Measurements from ENCODE around the gene MOK. TPM values are rescaled to one million over a fixed set of nuclear protein-coding genes. Genes with fewer than 3 reads are reported as not detected.
A peak's percentile ranks its signal among the peaks of the same experiment; 100 is the strongest.

Gene MOK
- total RNA-seq, 1 donor from 2014 or later = 3.9 TPM

DNA sequence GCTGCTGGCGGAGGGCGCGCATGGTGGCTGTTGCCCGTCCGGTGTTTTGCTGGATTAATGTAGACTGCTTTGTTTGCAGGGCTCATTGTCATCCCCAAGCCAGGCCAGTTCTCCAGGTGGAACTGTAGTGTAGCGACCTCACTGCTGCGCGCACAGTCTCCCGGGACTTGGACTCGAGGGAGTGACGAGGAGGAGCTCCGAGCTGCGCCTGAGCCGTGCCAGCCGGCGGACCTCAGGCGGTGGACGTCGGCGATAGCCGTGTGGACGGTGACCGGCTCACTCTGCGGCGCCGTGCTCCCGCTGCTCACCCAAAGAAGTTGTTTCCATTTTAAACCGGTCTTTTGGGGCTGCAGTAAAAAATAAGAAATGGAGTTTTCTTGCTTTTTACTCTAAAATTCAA is 82.2 kb downstream of the MOK start:
- DNase-seq = no peak

DNA sequence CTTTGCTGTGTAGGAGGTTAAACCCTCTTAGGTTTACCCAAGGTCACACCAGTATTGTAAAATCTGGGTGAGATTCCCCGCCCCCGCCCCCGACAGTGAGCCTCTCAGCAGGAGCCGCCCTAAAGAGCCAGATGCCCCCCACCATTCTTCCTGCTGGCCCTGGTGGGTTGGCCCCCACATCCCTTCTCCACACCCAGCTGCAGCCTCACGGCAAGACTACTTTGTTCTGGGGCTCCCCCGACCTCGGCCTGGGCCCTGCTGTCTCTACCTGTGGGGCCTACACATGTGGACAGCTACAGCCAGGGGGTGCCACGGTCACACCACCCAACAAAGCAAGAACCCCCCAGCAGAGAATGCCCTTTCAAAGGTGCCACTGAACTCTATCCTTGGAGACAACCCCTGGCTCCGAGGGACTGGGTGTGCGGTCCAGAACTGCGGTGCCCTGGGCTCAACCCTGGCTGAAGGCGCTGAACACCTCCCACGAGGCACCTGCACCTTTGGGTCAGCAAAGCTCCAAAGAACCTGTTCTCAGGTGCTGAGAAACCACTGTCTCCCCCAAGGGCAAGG is 82.9 kb downstream of the MOK start:
- DNase-seq = no peak

DNA sequence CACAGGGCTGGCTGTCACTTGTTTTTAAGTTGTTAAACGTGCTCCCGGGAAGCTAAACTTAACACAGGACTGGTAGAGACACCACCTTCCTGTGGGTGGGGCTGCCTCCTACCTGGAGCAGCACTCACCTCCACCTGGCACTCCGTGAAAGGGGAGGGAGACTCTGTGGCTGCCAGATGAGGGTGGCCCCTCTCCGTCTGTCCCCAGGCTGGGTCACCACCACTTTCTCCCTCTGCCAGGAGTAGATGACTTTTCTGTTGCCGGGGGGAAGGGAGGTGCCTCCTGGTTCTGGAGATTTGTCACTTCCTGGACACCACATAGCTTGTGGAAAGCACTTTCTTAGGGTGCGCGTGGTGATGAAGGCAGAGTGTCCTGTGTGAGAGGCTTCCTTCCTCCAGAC is 83.9 kb downstream of the MOK start:
- DNase-seq = peak; percentile 72

DNA sequence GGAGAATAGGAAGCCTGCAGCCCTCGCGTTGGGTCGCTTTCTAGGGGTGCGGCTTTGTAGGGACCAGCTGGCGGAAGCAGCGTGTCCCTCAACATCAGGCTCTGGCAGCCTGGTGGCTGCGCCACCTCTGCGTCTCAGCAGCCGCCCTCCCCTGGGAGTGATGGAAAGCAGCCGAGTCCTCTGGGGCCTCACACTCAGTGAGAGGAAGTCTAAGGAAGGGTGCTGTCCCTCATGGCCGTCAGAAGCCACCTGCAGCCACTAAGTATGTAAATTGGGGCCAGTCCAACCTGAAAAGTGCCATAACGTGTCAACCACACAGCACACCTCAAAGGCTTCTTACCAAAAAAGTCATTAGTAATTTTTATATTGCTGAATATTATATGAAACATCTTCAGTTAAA is 84.9 kb downstream of the MOK start:
- DNase-seq = no peak

DNA sequence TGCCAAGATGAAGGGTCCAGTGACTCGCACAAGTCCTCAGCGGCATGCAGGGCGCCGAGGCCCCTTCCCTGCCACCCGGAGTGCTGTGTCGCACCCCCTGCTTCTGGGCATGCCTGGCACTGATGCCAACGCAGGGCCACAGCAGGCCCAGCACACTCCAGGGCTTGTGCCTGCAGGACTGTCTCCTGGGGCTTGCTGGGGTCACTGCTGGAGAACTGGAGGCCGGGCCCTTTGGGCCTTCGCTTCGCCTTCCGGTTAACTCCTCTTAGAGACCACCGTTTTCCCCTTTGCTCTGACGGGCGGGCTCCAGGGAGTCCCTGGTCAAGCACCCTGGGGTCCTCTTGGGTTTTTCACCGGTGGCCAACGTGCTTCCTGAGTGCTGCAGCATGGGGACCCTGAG is 85.6 kb downstream of the MOK start:
- DNase-seq = no peak

DNA sequence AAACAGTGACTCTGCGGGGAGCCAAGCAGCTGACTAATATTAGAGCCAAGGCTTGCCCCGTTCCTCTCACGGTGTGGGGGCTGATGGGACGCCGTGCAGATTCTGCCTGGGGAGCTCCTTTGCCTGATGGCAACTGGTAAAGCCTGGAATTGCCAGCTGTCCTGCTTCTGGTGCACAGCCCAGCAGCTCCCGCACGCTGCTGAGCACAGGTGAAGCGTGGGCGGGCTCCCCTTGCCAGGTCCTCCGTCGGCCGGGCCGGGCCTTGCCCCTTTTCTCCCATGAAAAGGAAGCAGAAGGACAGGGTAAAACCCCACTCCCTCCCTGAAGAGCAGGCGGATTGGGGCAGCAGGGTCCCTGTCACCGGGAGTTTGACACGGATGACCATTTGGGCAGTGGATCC is 86.3 kb downstream of the MOK start:
- DNase-seq = no peak

DNA sequence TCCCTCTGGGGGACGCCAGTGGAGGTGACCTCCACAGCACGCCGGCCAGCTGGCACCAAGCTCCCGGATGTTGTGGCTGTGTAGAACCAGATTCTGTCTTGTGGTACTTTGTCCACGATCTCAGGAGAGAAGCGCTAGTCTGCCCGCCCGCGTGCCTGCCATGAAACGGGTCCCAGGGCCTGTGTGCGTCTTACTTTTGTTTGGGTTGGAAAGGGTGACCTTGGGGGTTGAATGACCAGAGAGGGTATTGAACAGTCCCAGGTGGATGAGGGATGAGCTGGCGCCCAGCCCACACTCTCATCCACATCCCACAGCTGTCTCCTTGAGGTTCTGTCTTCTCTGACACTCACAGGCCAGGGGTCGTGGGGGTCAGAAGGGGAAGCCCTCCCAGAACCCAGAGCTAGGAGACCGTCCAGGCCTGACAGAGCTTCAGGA is 87.0 kb downstream of the MOK start:
- DNase-seq = no peak

DNA sequence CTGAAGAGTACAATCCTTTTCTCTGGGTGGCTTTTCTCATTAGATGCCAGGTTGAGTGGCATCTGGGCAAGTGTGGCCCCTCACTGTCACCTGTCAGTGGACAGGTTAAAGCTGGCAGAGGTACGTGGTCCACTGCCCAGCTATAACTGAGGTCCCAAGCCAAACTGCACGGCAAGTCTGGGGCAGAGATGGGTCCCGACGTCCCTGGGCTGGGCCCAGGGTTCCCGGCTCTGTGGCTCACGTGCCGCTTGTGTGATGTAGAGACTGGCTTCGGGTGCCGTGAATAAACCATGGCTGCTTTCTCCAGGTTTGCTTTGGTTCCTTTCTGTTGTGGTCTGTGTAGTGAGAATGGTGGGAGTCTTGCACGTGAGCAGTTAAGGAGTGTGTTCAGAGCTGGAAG is 87.6 kb downstream of the MOK start:
- DNase-seq = no peak

DNA sequence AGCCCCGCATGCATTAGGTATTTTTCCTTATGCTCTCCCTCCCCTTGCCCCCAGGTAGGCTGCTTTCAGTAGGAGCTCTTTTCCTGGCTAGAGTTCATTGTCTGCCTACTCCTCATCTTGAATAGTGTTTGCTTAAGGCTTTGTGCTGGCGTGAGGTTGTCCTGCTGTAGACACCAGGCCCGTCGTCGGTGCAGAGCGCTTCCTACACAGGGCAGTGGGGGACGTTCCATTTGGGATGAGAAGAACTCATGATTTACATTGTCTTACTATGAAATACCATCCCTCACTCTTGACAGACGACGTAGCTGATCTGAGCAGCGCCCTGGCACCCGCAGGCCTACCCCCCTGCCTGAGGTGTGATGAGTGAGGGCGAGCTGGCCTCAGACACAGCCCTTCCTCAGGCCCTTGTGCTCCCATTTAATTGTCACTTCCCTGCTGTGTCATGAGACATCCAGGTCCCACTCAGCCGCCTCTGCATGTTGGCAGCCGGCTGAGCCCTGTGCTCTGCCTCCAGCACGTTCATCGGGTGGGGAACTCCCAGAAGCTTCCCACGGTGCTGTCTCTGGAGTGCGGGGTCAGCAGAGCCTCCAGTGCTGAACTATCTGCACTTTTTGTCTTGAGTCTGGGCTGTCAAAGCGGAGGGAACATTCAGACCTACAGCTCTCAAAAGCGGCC is 89.3 kb downstream of the MOK start:
- no peak for DNase-seq

DNA sequence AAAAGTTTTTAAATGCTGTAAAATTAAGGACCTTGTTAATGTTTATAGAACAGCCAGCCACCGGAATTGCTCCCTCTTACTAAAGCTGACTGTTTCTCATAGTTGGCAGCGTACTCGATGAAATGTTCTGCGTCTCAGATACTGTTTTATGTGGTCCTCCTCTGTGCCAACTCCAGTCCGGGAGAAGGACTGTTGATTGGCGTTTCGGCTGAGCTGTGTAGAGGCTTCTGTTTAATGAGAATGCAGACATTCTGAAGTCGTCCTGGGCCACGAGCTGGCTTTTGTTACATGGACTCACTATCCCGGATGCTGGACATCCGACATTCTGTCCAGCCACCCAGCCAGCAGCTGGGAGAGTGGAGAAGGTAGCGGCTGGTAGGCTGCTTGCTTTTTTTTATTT is 89.9 kb downstream of the MOK start:
- DNase-seq = no peak

DNA sequence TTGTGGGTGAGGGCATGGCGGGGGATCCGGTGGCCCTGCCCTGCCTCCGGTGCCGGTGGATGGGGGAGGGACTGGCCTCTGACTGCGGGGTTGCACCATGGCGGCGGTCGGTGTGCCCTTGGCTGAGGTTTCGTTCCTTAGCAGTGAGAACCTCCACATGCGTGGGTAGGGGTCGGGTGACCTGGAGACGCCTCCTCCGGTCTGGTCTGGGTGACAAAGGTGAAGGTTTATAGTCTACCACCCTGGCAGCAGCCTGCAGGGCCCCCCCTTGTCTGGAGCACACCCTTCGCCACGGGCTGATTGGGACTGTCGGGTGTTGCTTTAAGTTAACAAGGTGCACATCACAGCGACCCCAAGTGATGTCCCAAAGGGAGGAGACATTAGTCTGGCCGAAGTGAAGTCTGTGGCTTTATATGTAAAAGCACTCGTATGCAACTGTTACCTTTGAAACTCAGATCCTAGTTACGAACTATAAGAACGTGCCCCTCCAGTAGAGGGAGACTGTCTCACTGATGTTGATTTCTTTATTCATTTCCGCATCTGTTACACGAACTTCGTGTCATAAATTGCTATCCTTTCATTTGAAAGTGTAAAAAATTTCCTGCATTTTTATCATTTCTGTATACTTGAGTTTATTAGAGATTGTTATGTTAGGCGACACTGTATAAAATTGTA is 90.8 kb downstream of the MOK start:
- DNase-seq = no peak

DNA sequence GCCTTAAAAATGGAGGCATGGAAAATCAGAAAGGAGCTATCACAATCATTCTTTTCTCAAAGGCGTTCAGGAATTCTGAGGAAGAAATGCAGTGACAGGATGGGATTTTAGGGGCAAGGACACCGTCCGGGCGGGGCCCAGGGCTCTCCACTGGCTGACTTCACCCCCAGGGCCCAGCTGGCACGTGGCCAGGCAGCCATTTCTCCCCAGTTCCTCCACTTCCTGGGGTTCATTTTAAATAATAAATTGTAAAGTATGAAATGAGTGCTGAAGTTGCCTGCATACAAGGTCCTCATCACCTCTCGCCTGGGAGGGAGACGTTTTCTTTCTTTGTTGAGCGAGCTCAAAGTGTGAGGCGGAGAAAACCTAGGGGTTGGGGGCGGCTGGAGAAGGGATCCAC is 91.5 kb downstream of the MOK start:
- DNase-seq = no peak

DNA sequence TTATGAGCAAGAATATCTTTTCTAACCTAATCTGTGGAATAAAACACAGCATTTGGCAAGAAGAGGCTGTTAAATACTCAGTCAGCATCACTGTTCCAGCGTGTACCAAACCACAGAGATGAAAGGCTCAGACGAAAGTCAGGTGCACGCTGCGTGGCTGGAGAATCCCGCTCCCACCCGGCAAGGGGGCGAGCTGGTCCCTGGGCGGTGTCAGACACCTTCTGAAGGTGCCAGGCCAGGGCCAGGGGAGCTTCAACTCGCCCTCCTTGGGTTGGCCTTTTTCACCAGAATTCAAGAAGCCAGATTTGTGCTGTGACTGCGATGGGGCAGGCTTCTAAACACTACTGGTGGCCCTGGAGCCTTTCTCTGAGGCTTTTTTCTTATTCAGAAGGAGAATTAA is 92.1 kb downstream of the MOK start:
- no peak for DNase-seq

DNA sequence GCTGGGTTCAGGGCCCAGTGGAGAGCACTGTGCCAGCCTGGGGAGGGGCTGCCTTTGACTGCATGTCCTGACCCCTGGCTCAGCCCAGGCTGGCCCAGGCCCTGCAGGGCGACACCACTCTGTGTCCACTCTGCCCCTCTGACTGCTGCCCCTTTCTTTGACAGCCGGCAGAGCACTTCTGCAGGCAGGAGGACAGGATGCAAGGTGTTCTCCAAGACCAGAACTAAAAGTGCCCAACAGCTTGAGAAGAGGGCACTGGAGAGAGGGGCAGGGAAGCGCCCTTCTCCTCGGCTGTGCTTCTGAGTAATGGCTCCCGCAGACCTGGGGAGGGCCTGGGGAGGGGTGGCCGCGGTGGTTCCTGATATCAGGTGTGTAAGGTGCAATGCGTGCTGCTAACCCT is 92.6 kb downstream of the MOK start:
- no peak for DNase-seq

DNA sequence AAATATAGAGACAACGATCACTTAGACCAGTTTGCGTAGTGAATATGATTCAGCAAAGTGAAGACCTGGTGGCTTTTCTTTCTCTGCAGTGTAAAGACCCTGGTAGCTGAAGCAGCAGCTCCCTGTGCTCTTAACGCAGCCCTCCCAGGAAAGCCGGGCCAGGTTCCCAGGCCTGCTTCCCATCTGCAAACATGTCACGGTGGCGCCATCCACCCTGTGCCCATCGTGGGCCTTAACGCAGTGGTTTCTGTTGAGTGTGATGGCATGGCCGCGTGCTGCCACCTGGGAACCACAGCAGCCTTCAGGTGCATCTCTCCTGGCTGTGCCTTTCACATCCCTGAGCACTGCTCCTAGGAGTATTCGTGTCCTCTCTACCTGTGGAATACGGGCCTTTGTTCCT is 93.7 kb downstream of the MOK start:
- DNase-seq = no peak

DNA sequence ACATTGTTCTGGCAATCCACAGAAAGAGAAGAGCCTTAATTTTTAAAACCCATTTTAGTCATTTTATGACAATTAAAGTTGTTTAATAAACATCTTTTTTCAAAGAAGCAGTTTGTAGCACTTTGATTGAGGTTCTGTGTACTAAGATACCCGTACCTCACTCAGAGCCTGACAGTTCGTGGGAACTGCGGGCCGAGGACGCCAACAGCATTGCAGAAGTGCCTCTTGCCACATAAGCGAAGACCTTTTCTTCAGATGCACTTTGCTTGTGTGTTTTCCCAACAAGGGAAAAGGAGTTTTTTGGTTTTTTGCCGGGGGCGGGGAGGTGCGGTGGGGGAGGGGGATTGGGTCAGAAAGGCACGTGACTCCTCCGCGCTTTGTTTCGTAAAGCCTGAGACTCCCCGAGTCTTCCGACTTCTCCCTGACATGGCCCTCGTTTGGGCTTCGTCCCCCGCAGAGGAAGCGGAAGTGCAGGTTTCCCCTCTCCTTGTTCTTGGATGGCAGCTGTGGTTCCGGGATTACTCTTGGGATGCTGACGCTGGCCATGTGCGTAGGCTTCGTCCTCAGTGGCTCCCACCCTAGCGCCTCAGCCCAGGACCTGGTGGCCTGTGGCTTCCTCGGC is 94.4 kb downstream of the MOK start:
- no peak for DNase-seq

DNA sequence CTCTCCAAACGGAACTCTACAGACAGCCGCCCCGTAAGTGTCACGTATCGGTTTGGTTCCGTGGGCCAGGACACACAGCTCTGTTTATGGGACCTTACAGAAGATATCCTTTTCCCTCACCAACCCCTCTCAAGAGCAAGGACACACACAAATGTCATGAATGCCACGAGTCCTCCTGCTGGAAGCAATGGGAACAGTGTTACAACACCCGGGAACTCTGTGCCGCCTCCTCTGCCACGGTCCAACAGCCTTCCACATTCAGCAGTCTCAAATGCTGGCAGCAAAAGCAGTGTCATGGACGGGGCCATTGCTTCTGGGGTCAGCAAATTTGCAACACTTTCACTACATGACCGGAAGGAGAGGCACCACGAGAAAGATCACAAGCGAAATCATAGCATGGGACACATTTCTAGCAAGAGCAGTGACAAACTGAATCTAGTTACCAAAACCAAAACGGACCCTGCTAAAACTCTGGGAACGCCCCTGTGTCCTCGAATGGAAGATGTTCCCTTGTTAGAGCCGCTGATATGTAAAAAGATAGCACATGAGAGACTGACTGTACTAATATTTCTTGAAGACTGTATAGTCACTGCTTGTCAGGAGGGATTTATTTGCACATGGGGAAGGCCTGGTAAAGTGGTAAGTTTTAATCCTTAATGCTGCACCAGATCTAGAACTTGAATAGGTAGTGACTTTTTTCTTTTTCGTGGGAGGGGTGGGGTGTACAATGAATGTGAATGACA is 95.6 kb downstream of the MOK start:
- DNase-seq = peak; percentile 17

DNA sequence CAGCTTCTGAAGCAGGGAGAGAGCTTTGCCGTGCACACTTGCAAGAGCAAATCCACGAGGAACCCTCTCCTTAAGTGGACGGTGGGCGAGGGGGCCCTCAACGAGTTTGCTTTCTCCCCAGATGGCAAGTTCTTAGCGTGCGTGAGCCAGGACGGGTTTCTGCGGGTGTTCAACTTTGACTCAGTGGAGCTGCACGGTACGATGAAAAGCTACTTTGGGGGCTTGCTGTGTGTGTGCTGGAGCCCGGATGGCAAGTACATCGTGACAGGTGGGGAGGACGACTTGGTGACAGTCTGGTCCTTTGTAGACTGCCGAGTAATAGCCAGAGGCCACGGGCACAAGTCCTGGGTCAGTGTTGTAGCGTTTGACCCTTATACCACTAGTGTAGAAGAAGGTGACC is 96.2 kb downstream of the MOK start:
- DNase-seq = no peak

DNA sequence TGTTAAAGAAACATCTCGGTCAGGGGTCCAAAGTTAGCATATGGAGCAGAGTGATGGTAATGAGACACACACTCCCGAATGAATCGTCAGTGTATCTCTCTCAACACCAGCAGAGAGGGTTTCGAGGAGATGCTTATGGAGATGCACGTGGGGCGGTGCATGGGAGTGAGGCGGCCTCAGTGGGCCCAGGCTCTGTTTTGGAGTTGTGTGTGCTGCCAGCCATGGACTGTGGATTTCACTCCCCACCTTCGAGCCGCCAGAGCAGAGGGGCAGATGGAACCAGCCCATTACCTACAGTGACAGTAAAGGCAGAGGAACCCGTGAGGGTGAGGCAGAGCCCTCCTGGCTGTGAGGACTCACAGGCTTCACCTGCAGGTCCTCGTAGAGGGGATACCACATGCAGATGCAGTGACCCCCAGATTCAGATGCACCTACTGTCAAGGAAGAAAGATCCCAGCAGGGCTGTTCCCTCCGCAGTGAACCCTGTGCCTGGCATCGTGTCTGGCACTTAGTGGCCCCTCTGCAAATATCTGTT is 97.1 kb downstream of the MOK start:
- no peak for DNase-seq

DNA sequence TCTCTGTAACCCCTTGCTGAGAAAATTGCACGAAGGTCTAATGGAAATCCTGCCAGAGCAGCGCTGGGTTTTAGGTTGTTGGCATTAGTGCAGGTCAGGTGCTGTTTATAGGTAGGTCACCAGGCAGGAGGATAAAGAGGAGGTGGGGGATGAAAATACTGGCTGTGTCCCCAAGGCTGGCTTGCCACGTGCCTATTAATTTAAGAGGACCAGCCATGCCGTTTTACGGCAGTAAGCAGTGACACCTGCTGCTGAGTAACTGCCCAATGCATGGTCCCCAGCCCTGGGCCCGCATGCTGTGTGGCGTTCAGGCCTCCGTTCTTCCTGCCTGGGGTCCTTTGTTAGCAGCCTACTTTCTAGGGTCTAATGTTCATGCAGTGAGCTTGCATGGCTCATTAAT is 98.0 kb downstream of the MOK start:
- no peak for DNase-seq

DNA sequence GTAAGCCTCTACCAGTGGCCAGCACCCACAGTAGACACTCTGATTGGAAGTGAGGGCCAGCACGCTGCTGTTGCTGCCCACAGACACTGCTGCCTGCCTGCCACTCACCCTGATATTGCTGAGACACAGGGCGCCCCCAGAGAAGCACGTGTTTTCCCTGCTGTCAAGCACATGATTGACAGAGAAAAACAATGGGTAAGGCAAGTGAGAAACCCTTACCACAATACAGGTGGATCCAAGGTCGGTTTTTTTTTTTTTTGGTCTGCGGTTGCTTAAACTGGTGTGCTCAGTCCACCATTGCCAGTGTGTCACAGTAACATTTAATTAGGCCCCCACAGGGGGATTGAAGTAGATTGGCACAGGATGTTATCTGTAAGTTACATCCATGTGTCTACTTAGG is 99.4 kb downstream of the MOK start:
- no peak for DNase-seq

DNA sequence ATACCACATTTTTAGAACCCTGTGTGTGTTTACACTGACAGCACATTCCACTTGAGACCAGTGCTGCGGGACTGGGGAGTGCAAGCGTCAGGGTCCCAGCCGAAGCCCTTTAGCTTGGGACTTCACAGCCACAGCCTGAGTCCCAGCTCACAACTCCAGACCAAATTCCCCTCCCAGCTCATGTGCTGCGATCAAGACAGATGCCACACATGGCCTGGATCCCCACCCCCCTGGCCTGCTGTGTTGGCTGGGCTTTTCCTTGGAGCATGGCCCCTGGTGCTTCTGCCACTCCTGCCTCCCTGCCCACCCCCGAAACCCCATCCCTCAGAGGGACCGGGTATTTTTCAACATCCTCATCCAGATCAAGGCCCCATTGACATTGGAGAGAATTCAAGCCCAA is 101.6 kb downstream of the MOK start:
- no peak for DNase-seq

DNA sequence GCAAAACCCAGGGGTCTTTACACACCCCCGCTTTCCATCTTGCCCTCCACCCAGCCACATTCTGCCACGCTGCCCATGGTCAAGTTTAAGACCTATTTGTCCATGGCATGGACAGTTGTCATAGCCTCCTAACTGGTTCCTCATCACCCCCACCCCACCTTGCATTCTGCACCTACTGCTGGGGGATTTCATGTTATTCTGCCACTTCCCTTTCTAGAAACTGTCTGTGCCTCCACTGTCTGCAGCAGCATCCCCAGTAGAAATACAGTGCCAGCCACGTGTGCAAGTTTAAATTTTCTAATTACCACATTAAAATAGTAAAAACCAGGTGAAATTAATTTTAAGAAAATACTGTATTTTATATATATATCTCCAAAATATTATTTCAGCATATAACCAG is 102.0 kb downstream of the MOK start:
- DNase-seq = no peak
